SK-N-MC (cell line): Measurements from ENCODE around the gene DCLK3.

Experiments used
- EZH2 ChIP-seq: fragments of 200-600 bp; sonication (generic); IDR thresholded peaks from one replicate; pipeline ENCODE4 v1.6.1; 2017; ENCODE audit warnings: antibody characterized with exemption
- POLR2AphosphoS5 ChIP-seq: IDR thresholded peaks from 2 replicates; pipeline ENCODE4 v1.6.1; 2012; ENCODE audit warnings: mild to moderate bottlenecking, low read depth, low read length, borderline replicate concordance

DNA sequence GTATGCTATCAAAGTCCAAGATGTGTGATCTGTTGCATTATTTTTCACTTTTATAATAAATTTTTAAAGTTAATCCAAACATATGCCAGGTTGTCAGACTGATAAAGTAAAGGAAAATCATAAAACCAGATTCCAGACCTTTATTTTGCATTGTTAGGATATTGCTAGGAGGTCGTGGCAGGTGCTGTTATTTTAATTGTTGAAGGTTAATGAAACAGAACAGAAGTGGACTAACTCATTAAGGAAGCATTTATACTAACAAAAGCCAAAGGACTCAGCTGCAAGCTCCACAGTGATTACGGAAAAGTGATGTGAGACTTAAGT, 63.1 kb downstream of the DCLK3 start:
- TF ChIP-seq EZH2 (no peak), POLR2AphosphoS5 (no peak)
